Keratinocyte (primary cell): Measurements from ENCODE around the gene NMT1. TPM values are rescaled to one million over a fixed set of nuclear protein-coding genes. Genes with fewer than 3 reads are reported as not detected.

ENCODE experiments used
- DNase-seq: peaks from one replicate; pipeline ENCODE4 v3.0.0-alpha.2; 2011; ENCODE audit warnings: low read depth, missing footprints, low spot score
- FAIRE-seq: peaks from 2 replicates; lab custom pipeline; 2011; peaks lifted over from hg19 to GRCh38; lab: Jason Lieb, UNC
- H2AFZ ChIP-seq: 2 replicates; pipeline ENCODE4 v1.6.0; 2012; ENCODE audit warnings: low read length, control low read depth, inconsistent platforms; ENCODE audit not compliant: control insufficient read depth
- H3K27ac ChIP-seq: 2 replicates; pipeline ENCODE4 v1.5.1; 2011; ENCODE audit warnings: low read length; ENCODE audit not compliant: control insufficient read depth, insufficient read depth
- H3K27me3 ChIP-seq: 3 replicates; pipeline ENCODE4 v1.6.0; 2011; ENCODE audit warnings: low read length; ENCODE audit not compliant: control insufficient read depth, insufficient read depth; ENCODE audit errors: extremely low read depth
- H3K36me3 ChIP-seq, 2 experiments: 2 replicates in 1 of 2; 3 replicates in 1 of 2; pipeline ENCODE4 v1.5.1; 2011; ENCODE audit warnings: low read length in 2 of 2, mild to moderate bottlenecking in 1 of 2; ENCODE audit not compliant: control insufficient read depth in 2 of 2, insufficient read depth in 2 of 2; ENCODE audit errors: extremely low read depth in 1 of 2
- H3K4me1 ChIP-seq: 3 replicates; pipeline ENCODE4 v1.5.1; 2011; ENCODE audit warnings: low read length; ENCODE audit not compliant: control insufficient read depth, insufficient read depth; ENCODE audit errors: extremely low read depth
- H3K4me2 ChIP-seq: 3 replicates; pipeline ENCODE4 v1.6.0; 2011; ENCODE audit warnings: low read depth, low read length; ENCODE audit not compliant: control insufficient read depth, insufficient read depth; ENCODE audit errors: extremely low read depth
- H3K4me3 ChIP-seq, 3 experiments: fragments of 200-600 bp in 1 of 3; sonication (generic) in 1 of 3; 2 replicates in 2 of 3; 3 replicates in 1 of 3; pipeline ENCODE4 v1.5.1; 2011 to 2016; ENCODE audit warnings: low read length in 3 of 3, mild to moderate bottlenecking in 3 of 3, control low read depth in 2 of 3, inconsistent platforms in 1 of 3, low read depth in 1 of 3, mixed read lengths in 1 of 3, mixed run types in 1 of 3, moderate library complexity in 1 of 3; ENCODE audit not compliant: control insufficient read depth in 2 of 3, insufficient read depth in 2 of 3; ENCODE audit errors: extremely low read depth in 1 of 3
- H3K79me2 ChIP-seq: 2 replicates; pipeline ENCODE4 v1.6.0; 2012; ENCODE audit warnings: low read length; ENCODE audit not compliant: control insufficient read depth, insufficient read depth
- H3K9ac ChIP-seq: 3 replicates; pipeline ENCODE4 v1.6.0; 2011; ENCODE audit warnings: low read length; ENCODE audit not compliant: control insufficient read depth, insufficient read depth; ENCODE audit errors: extremely low read depth
- H3K9me1 ChIP-seq: 3 replicates; pipeline ENCODE4 v1.6.0; 2011; ENCODE audit warnings: low read length; ENCODE audit not compliant: control insufficient read depth, insufficient read depth; ENCODE audit errors: extremely low read depth
- H3K9me3 ChIP-seq: 2 replicates; pipeline ENCODE4 v1.5.1; 2012; ENCODE audit warnings: low read depth, low read length; ENCODE audit not compliant: control insufficient read depth
- H4K20me1 ChIP-seq: 3 replicates; pipeline ENCODE4 v1.6.0; 2011; ENCODE audit warnings: low read length; ENCODE audit not compliant: control insufficient read depth, insufficient read depth; ENCODE audit errors: extremely low read depth
- EZH2 ChIP-seq: IDR thresholded peaks from one replicate; pipeline ENCODE4 v1.6.1; 2012; ENCODE audit warnings: inconsistent platforms, mild to moderate bottlenecking, low read length, moderate library complexity
- dilution Hi-C: fragments of 300-500 bp; cut with MboI; formaldehyde crosslinking; loops from one replicate; pipeline ENCODE4 v1.7.0; 2020; ENCODE audit warnings: low sequenced_read_pairs; ENCODE audit not compliant: extremely low pct_ligation_motif_present
- polyA plus RNA-seq, 5 experiments: library from polyadenylated mRNA; depleted of rRNA in 3 of 5; stranded (reverse) in 3 of 5; stranded (forward) in 1 of 5; unstranded in 1 of 5; fragments of >200 nt; gene quantifications; 1 replicate in 1 of 5; 2 replicates in 3 of 5; 3 replicates in 1 of 5; pipeline versions ENCODE4 v1.2.1 to v1.2.3, GENCODE V29; 2011 to 2012; ENCODE audit warnings: missing spikeins in 2 of 5, low read depth in 1 of 5, low replicate concordance in 1 of 5
- TF ChIP-seq, protein P1 (sequence below), 3 experiments: IDR thresholded peaks in 1 of 3; conservative IDR thresholded peaks in 1 of 3; optimal IDR thresholded peaks in 1 of 3; 2 replicates in 2 of 3; 3 replicates in 1 of 3; pipeline versions ENCODE3 to v1.5.1; 2011; ENCODE audit warnings: low read length in 3 of 3, mild to moderate bottlenecking in 3 of 3, moderate library complexity in 2 of 3, control low read depth in 1 of 3, inconsistent platforms in 1 of 3; ENCODE audit not compliant: insufficient read depth in 2 of 3; ENCODE audit errors: extremely low read depth in 1 of 3

NMT1 gene
- polyA plus RNA-seq, 1 donor (not counting 4 experiments of a cell fraction or from before 2014, with no cell fraction given), result 101 TPM

GRCh38 chr17:45087504-45087975 lies 26.4 kb downstream of the NMT1 start:
- peaks cover 8% of the 10 kb centered on the region for H3K4me1 ChIP-seq
- no peak for DNase-seq
- H3K27ac ChIP-seq, result no peak overlapping the region
- H3K79me2 ChIP-seq, result peaks cover 4% of the 10 kb centered on the region
- H3K4me3 ChIP-seq, result no peak overlapping the region
- H3K36me3 ChIP-seq, result peaks cover 40 to 44% of the 10 kb centered on the region in 2 experiments
- H3K27me3 ChIP-seq, result no peaks in the 10 kb centered on the region
- FAIRE-seq, result no peak
- dilution Hi-C loops, result no loop called here
- no peaks in the 10 kb centered on the region for H3K9me1 ChIP-seq
- peaks cover 4% of the 10 kb centered on the region for H3K9me3 ChIP-seq
- H3K4me2 ChIP-seq, result no peak overlapping the region
- no peak overlapping the region for H3K9ac ChIP-seq
- no peak overlapping the region for H2AFZ ChIP-seq
- TF ChIP-seq EZH2, result no peak
- TF ChIP-seq, protein P1, sequence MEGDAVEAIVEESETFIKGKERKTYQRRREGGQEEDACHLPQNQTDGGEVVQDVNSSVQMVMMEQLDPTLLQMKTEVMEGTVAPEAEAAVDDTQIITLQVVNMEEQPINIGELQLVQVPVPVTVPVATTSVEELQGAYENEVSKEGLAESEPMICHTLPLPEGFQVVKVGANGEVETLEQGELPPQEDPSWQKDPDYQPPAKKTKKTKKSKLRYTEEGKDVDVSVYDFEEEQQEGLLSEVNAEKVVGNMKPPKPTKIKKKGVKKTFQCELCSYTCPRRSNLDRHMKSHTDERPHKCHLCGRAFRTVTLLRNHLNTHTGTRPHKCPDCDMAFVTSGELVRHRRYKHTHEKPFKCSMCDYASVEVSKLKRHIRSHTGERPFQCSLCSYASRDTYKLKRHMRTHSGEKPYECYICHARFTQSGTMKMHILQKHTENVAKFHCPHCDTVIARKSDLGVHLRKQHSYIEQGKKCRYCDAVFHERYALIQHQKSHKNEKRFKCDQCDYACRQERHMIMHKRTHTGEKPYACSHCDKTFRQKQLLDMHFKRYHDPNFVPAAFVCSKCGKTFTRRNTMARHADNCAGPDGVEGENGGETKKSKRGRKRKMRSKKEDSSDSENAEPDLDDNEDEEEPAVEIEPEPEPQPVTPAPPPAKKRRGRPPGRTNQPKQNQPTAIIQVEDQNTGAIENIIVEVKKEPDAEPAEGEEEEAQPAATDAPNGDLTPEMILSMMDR (optimal IDR thresholded peaks at IDR 0.05 in 1 of 3, IDR thresholded peaks at IDR 0.05 in 1 of 3, conservative IDR thresholded peaks at IDR 0.05 in 1 of 3; ENCODE audit: extremely low read depth in 1 of 3, insufficient read depth in 2 of 3, low read length in 3 of 3), result no peak
- H4K20me1 ChIP-seq, result no peaks in the 10 kb centered on the region

- no peak for TF ChIP-seq EZH2
- TF ChIP-seq, protein P1 (optimal IDR thresholded peaks at IDR 0.05 in 1 of 3, IDR thresholded peaks at IDR 0.05 in 1 of 3, conservative IDR thresholded peaks at IDR 0.05 in 1 of 3; ENCODE audit: extremely low read depth in 1 of 3, insufficient read depth in 2 of 3, low read length in 3 of 3), result no peak
Observed at GRCh38 chr17:45087978-45088377, 26.9 kb downstream of the NMT1 start.

More at GRCh38 chr17:45087978-45088377, 26.9 kb downstream of the NMT1 start:
- H3K9me3 ChIP-seq, result peaks cover 4% of the 10 kb centered on the region
- no peak overlapping the region for H3K27ac ChIP-seq
- no peaks in the 10 kb centered on the region for H3K27me3 ChIP-seq
- no peak overlapping the region for H3K4me2 ChIP-seq
- no peak overlapping the region for H3K4me3 ChIP-seq
- no peak overlapping the region for H2AFZ ChIP-seq
- H3K36me3 ChIP-seq, result peaks cover 40 to 43% of the 10 kb centered on the region in 2 experiments
- no peak for FAIRE-seq
- dilution Hi-C loops, result no loop called here
- peaks cover 12% of the 10 kb centered on the region for H3K4me1 ChIP-seq
- H3K79me2 ChIP-seq, result peaks cover 4% of the 10 kb centered on the region
- no peak for DNase-seq
- H3K9ac ChIP-seq, result no peak overlapping the region
- no peaks in the 10 kb centered on the region for H4K20me1 ChIP-seq
- H3K9me1 ChIP-seq, result no peaks in the 10 kb centered on the region
